Cardiac septum (tissue), 1 donor: ENCODE results near the gene USP22. TPM values are rescaled to one million over a fixed set of nuclear protein-coding genes. Genes with fewer than 3 reads are reported as not detected.

Experiments
- DNase-seq: peaks from one replicate; pipeline ENCODE4 v3.0.0-alpha.2; 2020; ENCODE audit warnings: low spot score
- intact Hi-C: fragments of 100-400 bp; cut with DNase I; formaldehyde crosslinking; loops from one replicate; pipeline ENCODE4 v1.14.0; 2022
- total RNA-seq: library from RNA; stranded (reverse); fragmentation: NEBNext Ultra II Directional; extraction: Animal tissue kit (Norgen Biotek cat#: 25700); gene quantifications from one replicate; pipeline ENCODE4 v1.2.1, GENCODE V29; 2021
- donor health status: DM: no; HTN: no; CAD: no.

Gene USP22
- total RNA-seq, 1 donor from 2014 or later = 200 TPM

GRCh38 chr17:21028192-21028591, 14.6 kb downstream of the USP22 start:
- intact Hi-C loops = no loop called here

GRCh38 chr17:21027031-21027430, 15.8 kb downstream of the USP22 start:
- intact Hi-C loops = no loop called here
- DNase-seq = no peak

More at GRCh38 chr17:21028192-21028591, 14.6 kb downstream of the USP22 start:
- DNase-seq = no peak

DNA sequence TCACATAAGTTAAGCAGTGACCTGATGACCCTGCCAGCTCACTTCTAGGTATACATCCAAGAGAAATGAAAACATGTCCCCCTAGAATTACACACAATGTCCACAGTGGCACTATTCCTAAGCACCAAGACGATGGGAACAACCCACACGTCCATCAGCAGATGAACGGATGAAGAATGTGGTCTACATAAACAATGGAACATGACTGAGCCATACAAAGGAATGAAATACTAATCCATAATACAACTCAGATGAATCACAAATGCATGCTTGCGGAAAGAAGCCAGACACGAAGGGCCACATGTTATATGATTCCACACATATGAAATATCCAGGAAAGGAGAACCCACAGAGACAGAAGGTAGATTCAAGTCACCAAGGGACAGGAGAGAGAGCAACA, 17.4 kb downstream of the USP22 start:
- no peak for DNase-seq
- intact Hi-C loops = no loop called here

DNA sequence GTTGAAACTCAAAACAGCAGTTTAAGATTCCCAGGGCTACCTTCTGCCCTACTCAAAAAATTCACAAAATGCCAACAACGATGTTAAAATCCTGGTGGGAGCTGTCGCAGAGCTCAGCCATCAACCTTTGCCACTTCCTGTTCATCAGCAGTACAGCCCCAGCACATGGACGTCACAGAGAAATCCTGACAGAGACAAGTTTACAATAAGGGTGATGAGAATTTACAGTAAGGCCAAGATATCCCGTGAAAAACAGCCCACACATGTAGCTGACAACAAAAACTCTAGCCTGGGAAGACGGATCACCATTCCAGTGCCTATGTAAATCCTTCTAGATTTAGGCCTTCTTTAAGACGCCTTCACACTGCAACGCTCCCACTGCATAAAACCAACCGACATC, 18.8 kb downstream of the USP22 start:
- intact Hi-C loops = no loop called here
- no peak for DNase-seq

DNA sequence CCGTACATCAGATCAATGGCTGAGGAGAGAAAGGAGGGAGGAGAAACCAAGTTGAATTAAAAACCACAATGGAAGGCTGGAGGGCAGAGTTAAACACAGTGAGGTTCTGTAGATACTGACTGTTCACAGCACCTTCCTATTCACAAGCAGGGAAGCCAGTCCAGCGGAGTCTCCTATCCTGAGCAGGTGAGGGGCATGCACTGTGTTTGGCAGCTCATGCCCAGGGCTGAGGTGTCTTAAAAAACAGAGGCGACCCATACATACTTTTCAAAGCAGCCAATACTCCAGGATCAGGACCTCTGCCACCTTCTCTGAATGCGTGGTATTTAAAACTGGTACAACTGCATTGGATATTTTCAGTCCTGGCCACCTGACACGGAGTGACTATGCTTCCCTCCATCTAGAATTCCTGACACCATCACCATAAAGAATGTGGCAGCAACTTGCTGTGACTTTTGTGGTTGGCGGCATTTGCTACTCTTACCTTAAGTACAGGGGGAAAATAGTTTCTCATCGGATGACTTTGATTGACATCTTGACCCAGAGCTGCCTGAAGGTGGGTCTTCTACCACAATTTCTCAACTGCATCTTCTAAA, 21.5 kb downstream of the USP22 start:
- no peak for DNase-seq
- intact Hi-C loops = no loop called here

- DNase-seq = no peak
- intact Hi-C loops = no loop called here
Measured at GRCh38 chr17:21020622-21021021, 22.2 kb downstream of the USP22 start.

GRCh38 chr17:21019976-21020586, 22.7 kb downstream of the USP22 start:
- no peak for DNase-seq
- intact Hi-C loops = no loop called here

GRCh38 chr17:21018894-21019293, 23.9 kb downstream of the USP22 start:
- no peak for DNase-seq
- intact Hi-C loops = no loop called here

DNA sequence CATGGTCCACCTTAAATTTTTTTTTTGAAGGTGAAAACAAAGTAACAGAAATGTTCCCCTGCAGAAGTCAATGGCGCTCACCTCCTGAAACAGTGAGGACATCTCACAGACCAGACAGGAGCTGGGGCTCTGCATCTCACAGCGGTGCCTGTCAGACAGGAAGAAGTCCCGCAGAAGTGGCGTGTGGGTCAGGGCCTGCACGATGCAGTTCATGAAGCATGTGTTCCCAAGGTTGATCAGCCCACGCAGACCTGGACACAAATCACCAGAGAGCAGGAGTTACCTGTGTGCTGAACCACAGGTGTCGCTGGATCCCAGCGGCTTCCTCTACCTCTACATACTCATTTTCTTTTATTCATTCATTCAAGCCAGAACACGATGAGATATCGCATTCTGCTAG, 24.9 kb downstream of the USP22 start:
- intact Hi-C loops = no loop called here

GRCh38 chr17:21017256-21017655, 25.6 kb downstream of the USP22 start:
- peak; percentile 62 for DNase-seq
- intact Hi-C loops = no loop called here

More for the DNA sequence above, 24.9 kb downstream of the USP22 start:
- DNase-seq = peak; percentile 19

DNA sequence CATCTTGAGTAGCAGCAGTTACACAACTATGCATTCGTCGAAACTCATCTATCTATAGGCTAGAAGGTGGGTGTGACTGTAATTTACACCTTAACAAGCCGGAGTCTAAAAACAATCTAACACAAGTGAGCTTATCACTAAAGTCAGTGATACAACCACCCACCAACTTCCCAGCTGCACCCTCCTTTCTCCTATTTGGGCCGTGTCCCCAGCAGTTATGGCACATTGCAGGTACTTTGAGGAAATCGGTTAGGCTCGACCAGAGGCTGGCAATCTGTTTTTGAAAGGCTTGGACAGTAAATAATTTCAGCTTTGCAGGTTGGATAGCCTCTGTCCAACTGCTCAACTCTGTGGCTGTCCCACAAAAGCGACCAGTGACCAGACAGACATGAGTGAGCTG, 26.0 kb downstream of the USP22 start:
- intact Hi-C loops = no loop called here

GRCh38 chr17:21015564-21015963, 27.2 kb downstream of the USP22 start:
- DNase-seq = peak; percentile 36
- intact Hi-C loops = no loop called here

More for the DNA sequence above, 26.0 kb downstream of the USP22 start:
- no peak for DNase-seq

GRCh38 chr17:21014498-21014897, 28.3 kb downstream of the USP22 start:
- intact Hi-C loops = no loop called here
- DNase-seq = peak; percentile 31

- intact Hi-C loops = no loop called here
- DNase-seq = no peak
Measured at GRCh38 chr17:21013983-21014382, 28.8 kb downstream of the USP22 start.

DNA sequence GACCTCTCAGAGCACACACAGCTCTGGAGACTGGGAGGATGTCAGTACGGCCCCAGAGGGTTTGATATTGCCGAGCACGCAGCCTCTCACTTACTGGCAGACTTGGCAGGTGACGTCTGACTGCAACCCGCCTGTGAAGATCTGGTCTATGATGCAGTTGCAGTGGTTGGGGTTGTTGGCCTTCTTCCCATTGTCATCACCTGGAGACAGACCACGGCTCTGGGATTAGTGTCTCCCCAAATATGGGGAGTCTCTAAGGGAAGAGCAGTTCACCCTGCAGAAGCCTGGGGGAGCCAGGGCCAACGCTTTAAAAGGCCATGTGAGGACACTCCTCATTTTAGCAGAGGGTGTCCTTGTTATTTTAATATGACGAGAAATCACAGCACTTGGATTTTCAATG, 30.1 kb downstream of the USP22 start:
- intact Hi-C loops = no loop called here
- DNase-seq = no peak

- DNase-seq = peak; percentile 62
- intact Hi-C loops = no loop called here
Measured at GRCh38 chr17:21010705-21011596, 31.9 kb downstream of the USP22 start.

- peak; percentile 26 for DNase-seq
- intact Hi-C loops = no loop called here
Measured at GRCh38 chr17:21008992-21009671, 33.7 kb downstream of the USP22 start.

- peak; percentile 15 for DNase-seq
- intact Hi-C loops = no loop called here
Measured at GRCh38 chr17:21008160-21008915, 34.5 kb downstream of the USP22 start.

- intact Hi-C loops = no loop called here
- no peak for DNase-seq
Measured at GRCh38 chr17:21007646-21008045, 35.2 kb downstream of the USP22 start.
